CD4-positive, alpha-beta T cell treated with Interferon gamma for 1 hour (primary cell): ENCODE measurements around the gene OR10AD1.
A peak's percentile ranks its signal among the peaks of the same experiment; 100 is the strongest.

ENCODE experiments used
- DNase-seq: peaks from one replicate; pipeline ENCODE4 v3.0.0-alpha.2; 2020

The OR10AD1 gene

GRCh38 chr12:48189331-48190125 is 13.6 kb downstream of the OR10AD1 start:
- peak; percentile 55 for DNase-seq

DNA sequence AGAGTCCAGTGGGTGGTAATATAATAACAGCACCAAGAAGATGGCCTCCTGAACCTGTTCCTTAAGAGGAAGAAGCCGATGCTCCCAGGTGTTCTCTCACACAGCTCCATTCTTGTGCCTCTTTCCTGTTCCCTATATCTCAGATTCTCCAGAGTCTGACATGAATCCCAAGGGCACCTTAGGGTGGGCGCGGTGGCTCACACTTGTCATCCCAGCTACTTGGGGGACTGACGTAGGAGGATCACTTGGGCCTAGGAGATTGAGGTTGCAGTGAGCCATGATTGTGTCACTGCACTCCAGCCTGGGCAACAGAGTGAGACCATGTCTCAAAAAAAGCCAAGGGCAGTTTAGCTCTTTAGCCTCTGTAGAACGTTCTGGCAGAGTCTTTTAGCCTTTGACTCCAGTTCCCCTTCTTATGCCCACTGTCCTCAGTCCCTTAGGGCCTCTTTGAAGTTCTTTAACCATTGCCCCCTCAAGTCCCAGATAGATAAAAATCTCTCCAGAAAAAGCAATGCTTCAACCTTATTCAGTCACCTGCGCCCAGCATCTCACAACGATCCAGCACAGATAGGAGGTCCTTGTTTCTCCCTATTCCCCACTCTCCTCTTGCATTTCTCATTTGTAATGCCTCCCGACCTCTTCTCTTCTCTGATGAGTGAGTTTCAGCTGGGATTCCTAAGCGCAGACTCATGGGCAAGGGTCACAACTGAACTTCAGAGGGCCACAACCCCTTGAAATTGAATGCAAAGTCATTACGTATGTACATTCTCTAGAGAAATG is 15.0 kb downstream of the OR10AD1 start:
- DNase-seq, result no peak

DNA sequence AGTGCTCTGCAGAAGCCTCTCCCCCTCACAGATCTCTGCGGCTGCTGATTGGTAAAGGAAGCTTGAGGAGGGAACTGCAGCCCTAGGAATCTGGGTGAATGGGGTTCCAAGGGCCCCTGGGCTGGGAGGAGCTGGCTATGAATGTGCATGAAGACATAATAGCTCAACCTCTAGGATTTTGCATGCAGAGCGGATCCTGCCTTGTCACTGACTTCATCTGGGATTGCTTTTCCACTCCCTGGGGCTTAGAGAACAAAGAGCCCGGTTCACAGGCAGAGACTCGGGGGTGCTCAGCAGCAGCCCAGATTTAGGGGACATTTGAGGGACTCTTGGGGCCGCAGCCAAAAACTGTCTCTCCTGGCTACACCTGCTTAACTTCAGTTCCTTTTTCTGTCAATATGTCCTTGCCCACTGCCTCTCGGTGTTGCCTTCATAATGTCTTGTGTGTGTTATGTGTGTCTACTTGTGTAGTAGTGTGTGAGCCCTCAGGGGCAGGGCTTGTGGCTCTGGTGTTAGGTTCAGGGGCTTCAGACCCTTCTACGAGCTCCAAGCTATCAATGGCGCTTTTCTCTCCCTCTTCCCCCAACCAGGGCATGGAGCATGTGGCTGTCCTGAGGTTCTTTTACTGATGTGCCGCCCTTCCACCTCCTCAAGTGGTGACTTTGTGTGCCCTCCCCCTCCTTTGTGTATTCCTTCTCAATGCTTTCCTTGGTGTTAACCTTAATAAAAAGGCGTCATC is 17.7 kb downstream of the OR10AD1 start:
- DNase-seq, result no peak

GRCh38 chr12:48184549-48184922 is 18.6 kb downstream of the OR10AD1 start:
- DNase-seq, result no peak

DNA sequence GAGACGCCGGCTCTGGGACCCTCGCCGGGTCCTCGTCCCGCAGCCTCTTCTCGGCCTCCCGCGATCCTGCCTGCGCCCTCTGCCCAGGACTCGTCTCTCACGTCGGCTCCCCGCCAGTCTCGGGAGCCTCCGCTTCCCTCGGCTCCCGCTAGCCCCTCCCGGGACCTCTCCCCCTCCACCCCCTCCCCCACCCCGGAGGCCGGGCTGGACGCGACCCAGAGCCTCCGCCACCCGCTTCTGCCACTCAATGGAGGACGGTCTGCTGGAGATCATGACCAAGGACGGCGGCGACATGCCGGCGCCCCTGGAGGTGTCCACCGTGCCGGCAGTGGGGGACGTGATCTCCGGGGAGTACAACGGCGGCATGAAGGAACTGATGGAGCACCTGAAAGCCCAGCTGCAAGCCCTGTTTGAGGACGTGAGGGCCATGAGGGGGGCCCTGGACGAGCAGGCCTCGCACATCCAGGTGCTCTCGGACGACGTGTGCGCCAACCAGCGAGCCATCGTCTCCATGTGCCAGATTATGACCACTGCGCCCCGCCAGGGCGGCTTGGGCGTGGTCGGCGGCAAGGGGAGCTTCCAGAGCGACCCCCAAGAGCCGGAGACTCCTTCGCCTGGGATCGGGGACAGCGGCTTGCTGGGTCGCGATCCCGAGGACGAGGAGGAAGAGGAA is 19.1 kb downstream of the OR10AD1 start:
- peak; percentile 8 for DNase-seq

GRCh38 chr12:48183091-48183875 is 19.8 kb downstream of the OR10AD1 start, which contains the start of gene CCDC184:
TSS of gene CCDC184 (plus strand) at chr12:48183644. CDS start at chr12:48184123, 479 bp downstream.
- DNase-seq, result peak; percentile 83

DNA sequence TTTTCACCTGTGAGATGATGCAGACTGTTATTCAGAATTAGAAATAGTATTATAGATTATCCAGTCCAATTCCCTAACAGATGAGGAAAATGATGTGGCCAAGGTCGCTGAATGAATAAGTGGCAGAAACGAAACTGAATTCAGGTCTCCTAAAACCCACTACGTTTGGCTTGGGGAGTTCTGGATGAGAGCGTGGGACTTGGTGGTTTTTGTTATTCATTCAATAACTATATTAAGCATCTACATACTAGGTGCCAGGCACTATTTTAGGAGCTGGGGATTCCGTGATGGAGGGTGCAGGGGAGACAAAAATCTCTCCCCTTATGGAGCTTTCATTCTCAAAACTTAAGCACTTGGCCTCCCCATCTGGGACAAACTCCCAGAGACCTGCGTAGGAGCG is 20.5 kb downstream of the OR10AD1 start:
- no peak for DNase-seq

GRCh38 chr12:48180857-48181495 is 22.1 kb downstream of the OR10AD1 start:
- DNase-seq, result no peak

DNA sequence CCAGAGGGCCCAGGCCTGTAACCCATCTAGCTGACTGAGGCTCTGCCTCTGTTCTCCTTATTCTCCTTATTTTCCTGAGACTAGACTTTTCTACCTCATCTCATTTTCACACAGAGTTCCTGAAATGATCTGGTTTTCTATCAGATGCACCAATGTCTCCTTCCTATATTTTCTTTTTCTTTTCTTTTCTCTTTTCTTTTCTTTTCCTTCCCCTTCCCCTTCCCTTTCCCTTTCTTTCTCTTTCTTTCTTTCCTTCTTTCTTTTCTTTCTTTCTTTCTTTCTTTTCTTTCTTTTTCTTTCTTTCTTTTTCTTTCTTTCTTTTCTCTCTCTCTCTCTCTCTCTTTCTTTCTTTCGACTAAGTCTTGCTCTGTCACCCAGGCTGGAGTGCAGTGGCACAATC is 22.7 kb downstream of the OR10AD1 start:
- DNase-seq, result no peak

GRCh38 chr12:48179466-48179865 is 23.6 kb downstream of the OR10AD1 start:
- no peak for DNase-seq

DNA sequence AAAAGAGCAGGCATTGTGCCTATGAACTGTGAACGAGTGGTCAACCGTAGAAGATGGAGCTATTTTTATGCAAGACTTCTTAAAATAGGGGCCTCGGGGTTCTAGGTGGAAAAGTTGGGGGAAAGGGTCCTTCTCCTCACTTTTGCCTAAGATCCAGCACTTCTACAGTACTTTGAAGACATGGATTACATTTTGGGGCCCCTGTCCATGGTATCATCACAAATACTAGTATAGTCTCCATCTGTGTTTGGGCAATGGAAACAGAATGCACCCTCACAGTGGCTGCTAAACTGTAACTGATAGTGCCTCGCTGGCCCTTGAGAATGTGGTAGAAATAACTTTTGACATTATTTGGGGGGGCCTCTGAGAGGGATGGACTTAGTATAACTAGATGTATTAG is 25.1 kb downstream of the OR10AD1 start:
- no peak for DNase-seq

GRCh38 chr12:48176417-48176751 is 26.7 kb downstream of the OR10AD1 start:
- DNase-seq, result no peak

- DNase-seq, result no peak
These were observed 27.3 kb downstream of the OR10AD1 start for GRCh38 chr12:48175613-48176416.

GRCh38 chr12:48169011-48169410 is 34.1 kb downstream of the OR10AD1 start:
- DNase-seq, result no peak

DNA sequence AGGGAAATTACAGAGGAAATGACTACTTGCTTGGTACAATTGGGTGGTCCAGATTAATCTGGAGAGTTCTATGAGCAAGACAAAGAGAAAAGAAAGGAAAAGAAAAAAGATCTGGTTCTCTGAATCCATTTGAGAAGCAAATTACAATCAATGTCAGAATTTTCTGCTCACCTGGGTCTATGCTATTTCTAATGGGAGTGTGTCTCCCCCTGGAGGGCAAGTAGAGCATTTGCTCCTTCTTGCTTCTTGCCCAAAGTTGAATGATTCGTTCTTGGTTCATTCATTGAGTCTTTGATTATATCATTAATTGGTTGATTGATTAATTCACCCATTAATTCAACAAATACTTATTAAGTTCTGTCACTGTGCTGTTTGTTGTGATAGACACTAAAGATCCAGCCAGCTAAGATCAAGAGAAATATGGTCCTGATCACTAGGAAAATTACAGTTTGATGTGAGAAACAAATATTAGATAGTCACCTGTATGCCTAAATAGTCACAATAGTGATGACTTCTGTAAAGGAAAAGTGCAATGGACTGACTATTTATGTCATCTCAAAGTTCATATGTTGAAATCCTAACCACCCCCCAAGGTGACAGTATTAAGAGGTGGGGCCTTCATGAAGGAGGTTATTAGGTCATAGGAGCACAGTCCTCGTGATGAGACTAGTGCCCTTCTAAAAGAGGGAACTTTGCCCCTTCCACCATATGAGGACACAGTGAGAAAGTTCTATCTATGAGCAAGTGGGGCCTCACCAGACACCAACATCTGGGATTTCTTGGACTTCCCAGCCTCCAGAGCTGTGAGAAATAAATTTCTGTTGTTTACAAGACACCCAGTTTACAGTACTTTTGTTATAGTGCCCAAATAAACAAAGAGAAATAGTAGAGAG is 37.8 kb downstream of the OR10AD1 start:
- DNase-seq, result peak; percentile 32

DNA sequence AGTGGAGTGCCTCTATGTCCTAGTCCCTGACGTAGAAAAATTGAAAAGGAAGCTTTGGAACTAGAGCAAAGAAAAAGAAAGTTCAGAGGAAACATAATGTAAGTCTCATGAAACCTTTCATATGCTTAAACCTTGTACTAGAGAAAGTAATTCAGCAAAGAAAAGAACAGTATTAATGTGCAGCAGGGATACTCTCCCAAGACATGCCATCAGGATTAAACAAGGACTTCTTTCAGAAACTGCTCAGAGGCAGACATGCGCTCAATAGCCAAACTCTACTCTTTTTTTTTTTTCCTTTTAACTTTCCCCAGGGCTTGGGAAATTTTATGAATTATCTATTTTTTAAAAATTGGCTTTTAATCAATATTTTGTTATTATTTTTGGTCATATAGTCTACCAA is 38.6 kb downstream of the OR10AD1 start:
- no peak for DNase-seq

DNA sequence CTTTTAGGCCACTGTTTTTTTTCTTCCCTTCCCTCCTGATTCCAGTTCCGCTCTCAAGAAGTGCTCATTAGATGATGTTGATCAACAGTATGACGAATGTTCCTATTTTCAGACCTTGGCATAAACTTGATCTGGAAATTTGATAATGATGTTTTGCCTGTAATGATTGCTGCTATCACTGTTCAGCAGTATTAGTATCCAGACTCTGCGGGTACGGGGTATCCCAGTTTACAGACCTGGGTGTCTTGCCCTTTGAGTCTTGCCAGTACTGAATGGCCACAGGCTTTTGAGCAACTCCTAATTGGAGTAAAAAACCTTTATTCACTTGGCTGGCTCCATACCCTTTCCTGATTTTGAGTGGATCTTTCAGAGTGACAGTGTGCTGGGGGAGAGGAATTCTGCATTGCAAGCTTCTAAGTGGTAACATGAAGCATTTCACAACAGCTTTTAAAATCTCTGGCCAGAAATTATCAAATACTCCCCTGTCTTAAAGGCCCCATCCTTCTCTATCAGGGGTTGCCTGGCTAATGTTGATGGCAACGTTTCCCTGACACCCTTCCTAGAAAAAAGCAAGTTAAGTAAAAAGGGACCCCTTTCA is 39.8 kb downstream of the OR10AD1 start:
- no peak for DNase-seq

DNA sequence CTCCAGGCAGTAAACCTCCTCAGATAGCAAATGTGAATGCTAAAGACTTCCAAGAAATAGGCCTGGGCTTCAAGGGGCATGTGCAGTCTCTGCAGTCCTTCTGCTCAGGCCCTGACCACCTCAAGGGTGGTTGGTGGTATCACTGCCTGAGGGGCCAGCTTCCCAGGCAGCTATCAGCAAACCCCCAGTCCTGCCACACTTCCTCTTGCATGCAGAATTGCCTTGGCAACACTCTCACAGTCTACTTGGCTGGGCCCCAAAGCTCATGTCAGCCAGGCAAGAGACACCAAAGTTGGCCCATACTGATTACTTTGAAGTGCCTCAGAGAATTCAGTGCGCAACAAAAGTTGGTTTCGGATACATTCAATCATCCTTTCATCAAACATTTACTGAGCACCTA is 42.3 kb downstream of the OR10AD1 start:
- DNase-seq, result no peak

DNA sequence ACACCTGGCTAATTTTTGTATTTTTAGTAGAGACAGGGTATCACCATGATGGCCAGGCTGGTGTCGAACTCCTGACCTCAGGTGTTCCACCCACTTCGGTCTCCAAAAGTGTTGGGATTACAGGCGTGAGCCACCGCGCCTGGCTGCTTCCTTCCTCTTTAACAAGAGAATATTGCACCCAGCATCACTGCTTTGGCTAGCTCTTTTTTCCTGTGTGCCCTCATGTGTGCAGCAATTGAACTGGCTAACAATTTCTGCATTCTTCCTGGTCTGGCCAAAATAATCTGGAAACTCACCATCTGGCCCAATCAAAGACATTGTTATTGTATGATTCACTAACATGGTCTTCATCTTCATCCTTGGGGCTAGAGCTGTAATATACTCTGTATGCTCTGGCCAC is 43.0 kb downstream of the OR10AD1 start:
- DNase-seq, result no peak
